Left cardiac atrium (tissue), 4 donors: Measurements from ENCODE around the gene SNAPC5. TPM values are rescaled to one million over a fixed set of nuclear protein-coding genes. Genes with fewer than 3 reads are reported as not detected.
"Not testable (repeated sequence)": the region's sequence is repeated elsewhere in the genome, so short reads cannot be mapped to it uniquely, and the experiment has no call there.

Experiments used
- ATAC-seq, 2 donors: fragments of 200-7000 bp; cut with Tn5 transposase; one replicate each; pipeline ENCODE4 v1.9.1; 2020; ENCODE audit warnings: mild to moderate bottlenecking in 2 of 2, moderate library complexity in 2 of 2
- DNase-seq: peaks from one replicate; pipeline ENCODE4 v3.0.0-alpha.2; 2020
- intact Hi-C, 2 donors: fragments of 100-400 bp; cut with DNase I; formaldehyde crosslinking; loops; one replicate each; pipeline versions ENCODE4 v1.14.1 to v1.15.1; 2022 to 2023
- microRNA-seq, 2 donors: library from miRNA; unstranded; fragments of <30 nt; microRNA quantifications; one replicate each; pipeline ENCODE4 v1.2.0, GENCODE V29; 2020
- total RNA-seq, 2 donors: library from RNA; stranded (reverse); fragmentation: NEBNext Ultra II Directional; extraction: Animal tissue kit (Norgen Biotek cat#: 25700); gene quantifications; one replicate each; pipeline ENCODE4 v1.2.1, GENCODE V29; 2021
- donor health status: DM: no; HTN: yes; CAD: no.
- donor health status: DM: no; HTN: yes; CAD: no; lungs with severe emphysema.
- donor health status: DM: yes; HTN: yes; CAD: no.
- donor health status: Dilated cardiomyopathy.

The SNAPC5 gene
- total RNA-seq, 2 donors from 2014 or later = 32.3 to 33.3 TPM

GRCh38 chr15:66467162-66468040, 30.2 kb downstream of the SNAPC5 start:
- intact Hi-C loops = loop anchor here in 1 of 2 donors (5.0 kb wide), 1 partner anchor 50 kb away; no protein-coding TSS in a partner anchor
- DNase-seq, ATAC-seq: not testable (repeated sequence)

- not testable (repeated sequence) for DNase-seq, ATAC-seq
- intact Hi-C loops = loop anchor here in 1 of 2 donors (5.0 kb wide), 1 partner anchor 48 kb away; no protein-coding TSS in a partner anchor
These were observed 32.3 kb downstream of the SNAPC5 start for GRCh38 chr15:66465294-66465693.

GRCh38 chr15:66462627-66463026, 34.9 kb downstream of the SNAPC5 start:
- intact Hi-C loops = no loop called here
- ATAC-seq (peak; percentile 44 to 57), DNase-seq (no peak)

DNA sequence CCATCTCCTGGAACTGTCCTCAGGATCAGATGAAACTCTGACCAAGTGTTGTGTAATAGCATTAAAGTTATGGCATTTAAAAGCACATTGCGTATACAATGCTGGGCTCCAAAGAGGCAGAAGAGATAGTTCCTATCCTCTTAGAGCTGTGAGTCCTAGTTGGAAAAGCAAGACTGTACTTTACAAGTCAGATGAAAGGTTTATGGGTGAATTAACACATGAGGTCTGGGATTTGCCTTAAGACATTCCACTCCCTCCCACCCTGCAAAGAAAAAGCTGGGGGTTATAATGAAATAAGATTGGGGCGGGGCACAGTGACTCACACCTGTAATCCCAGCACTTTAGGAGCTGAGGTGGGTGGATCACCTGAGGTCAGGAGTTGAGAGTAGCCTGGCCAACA, 35.6 kb downstream of the SNAPC5 start:
- DNase-seq (no peak), ATAC-seq (no peak)
- intact Hi-C loops = no loop called here

DNA sequence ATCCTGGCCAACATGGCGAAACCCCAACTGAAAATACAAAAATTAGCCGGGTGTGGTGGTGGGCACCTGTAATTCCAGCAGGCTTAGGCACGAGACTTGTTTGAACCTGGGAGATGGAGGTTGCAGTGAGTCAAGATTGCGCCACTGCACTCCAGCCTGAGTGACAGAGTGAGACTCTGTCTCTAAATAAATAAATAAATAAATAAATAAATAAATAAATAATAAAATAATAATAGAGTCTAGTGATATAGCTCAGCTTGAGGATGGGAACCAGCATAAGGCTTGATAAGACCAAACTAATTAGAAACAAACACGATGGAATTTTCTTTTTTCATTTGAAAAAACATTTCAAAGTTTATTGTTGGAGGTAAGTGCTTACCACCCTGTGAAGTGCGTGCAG, 36.3 kb downstream of the SNAPC5 start:
- intact Hi-C loops, DNase-seq, ATAC-seq: not testable (repeated sequence)

GRCh38 chr15:66459818-66460615, 37.5 kb downstream of the SNAPC5 start:
- intact Hi-C loops = no loop called here
- ATAC-seq (no peak), DNase-seq (no peak)

DNA sequence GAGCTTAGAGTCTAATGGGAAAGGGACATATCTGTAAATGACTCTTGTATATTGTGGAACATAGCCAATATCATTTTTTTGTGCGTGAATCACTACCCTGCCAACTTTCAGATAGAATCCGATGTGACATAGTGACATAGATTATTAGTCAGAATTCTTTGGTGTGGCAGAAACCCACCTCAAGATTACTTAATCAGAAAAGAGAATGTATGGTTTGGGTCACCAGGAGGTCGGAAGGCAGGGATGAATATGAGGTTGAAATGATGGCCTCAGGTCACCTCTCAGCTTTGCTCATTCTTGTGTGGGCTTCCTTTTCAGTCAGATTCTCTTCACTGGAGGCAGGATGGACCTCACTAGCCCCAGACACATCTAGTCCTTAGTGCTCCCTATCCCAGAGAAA, 41.4 kb downstream of the SNAPC5 start:
- intact Hi-C loops = no loop called here
- ATAC-seq (no peak), DNase-seq (no peak)

DNA sequence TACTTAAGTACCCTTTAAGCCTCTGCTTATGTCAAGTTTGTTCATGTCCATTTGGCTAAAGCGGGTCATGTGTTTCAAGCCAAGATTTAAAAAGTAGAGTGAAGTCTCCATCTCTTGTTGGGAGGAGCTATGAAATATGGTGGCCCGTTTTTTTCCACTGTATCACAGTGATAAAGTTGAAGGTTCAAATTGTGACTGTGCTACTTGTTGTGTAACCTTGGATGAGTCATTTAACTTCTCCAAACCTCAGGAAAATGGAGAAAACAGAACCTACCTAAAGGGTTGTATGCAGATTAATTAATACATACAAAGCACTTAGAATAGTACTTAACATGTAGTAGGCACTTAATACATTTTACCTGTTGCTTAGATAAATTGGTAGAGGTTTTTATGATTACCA, 43.4 kb downstream of the SNAPC5 start:
- ATAC-seq = no peak
- intact Hi-C loops = no loop called here

GRCh38 chr15:66452971-66453580, 44.5 kb downstream of the SNAPC5 start:
- intact Hi-C loops = no loop called here
- DNase-seq (no peak), ATAC-seq (peak; percentile 27 to 61)

More for the DNA sequence above, 43.4 kb downstream of the SNAPC5 start:
- DNase-seq = no peak

GRCh38 chr15:66452420-66452819, 45.1 kb downstream of the SNAPC5 start:
- no peak for DNase-seq
- intact Hi-C loops = no loop called here
- ATAC-seq = no peak

Small RNA genes lying within 50 kb of the gene (microRNA-seq; reads per million reads assigned to microRNA genes)
- gene MIR4512 = 0 reads per million in 2 donors

Other genes starting within 250 kb of the SNAPC5 start
- gene MEGF11, start 244.0 kb downstream of the SNAPC5 start, total RNA-seq = not detected
- 10 to 100 TPM; 31.2 to 36.7 TPM for gene DIS3L, start 204.2 kb downstream of the SNAPC5 start, total RNA-seq
- gene TIPIN, start 141.1 kb downstream of the SNAPC5 start, total RNA-seq = 1 to 10 TPM; 4.3 to 6.1 TPM
- 10 to 100 TPM; 40.3 to 52.3 TPM for gene MAP2K1, start 110.8 kb downstream of the SNAPC5 start, total RNA-seq
- gene RPL4, start 7.1 kb upstream of the SNAPC5 start, total RNA-seq = 1,000 to 10,000 TPM; 1,466 to 1,535 TPM
- 1 to 10 TPM; 2.3 to 3.5 TPM for gene ZWILCH, start 7.6 kb upstream of the SNAPC5 start, total RNA-seq
- gene LCTL, start 68.2 kb upstream of the SNAPC5 start, total RNA-seq = not detected
- gene SMAD6, start 204.5 kb upstream of the SNAPC5 start, total RNA-seq = 10 to 100 TPM; 13.5 to 51.5 TPM